Mesenteric fat pad (tissue), 1 donor: ENCODE results near the gene PLXNA2. TPM values are rescaled to one million over a fixed set of nuclear protein-coding genes. Genes with fewer than 3 reads are reported as not detected.

Experiments used
- DNase-seq: peaks from one replicate; pipeline ENCODE4 v3.0.0-alpha.2; 2020; ENCODE audit warnings: low spot score
- total RNA-seq: library from RNA; stranded (reverse); fragmentation: NEBNext Ultra II Directional; extraction: Animal tissue kit (Norgen Biotek cat#: 25700); gene quantifications from one replicate; pipeline ENCODE4 v1.2.1, GENCODE V29; 2021
- donor health status: DM: yes; HTN: yes; CAD: no.

PLXNA2 gene
- total RNA-seq, 1 donor from 2014 or later = 49.0 TPM

DNA sequence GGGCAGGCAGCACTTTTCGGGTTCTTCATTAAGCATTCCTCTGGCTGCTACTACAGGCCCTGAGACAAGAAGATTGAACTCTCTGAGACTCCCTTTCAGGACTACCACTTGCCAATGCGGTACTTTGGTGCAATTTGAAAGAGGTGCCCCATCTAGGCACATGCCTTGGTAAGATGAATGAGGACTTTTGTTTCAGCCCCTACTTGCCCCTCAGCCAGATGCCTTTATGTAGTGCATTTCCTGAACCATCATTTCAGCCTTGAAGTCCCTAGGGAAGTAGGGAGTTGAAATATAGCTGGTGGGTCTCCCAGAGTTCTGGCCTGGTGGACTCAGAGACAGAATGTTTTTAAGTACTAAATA is 123.8 kb downstream of the PLXNA2 start:
- no peak for DNase-seq

- DNase-seq = no peak
Observed at GRCh38 chr1:208118841-208119606, 125.2 kb downstream of the PLXNA2 start.

DNA sequence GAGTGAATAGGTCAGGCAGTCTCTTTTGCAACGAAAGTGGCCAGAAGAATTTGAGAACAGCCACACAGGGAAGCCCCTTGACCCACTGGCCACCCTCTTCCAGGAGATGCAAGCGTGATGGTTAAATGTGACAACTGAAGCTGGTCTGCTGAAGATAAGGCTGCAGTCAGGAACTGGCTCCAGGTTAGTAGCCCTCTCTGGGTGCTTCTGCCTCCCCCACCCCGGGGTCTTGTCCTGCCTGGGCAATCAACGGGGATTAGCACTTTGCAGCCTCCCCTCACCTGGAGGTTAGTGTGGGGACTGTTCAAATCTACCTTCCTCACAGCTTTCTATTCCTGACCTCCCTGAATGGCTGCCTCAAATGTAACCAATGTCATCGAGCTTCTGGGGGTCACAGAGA is 125.9 kb downstream of the PLXNA2 start:
- DNase-seq = no peak

GRCh38 chr1:208117826-208118225 is 126.4 kb downstream of the PLXNA2 start:
- no peak for DNase-seq

DNA sequence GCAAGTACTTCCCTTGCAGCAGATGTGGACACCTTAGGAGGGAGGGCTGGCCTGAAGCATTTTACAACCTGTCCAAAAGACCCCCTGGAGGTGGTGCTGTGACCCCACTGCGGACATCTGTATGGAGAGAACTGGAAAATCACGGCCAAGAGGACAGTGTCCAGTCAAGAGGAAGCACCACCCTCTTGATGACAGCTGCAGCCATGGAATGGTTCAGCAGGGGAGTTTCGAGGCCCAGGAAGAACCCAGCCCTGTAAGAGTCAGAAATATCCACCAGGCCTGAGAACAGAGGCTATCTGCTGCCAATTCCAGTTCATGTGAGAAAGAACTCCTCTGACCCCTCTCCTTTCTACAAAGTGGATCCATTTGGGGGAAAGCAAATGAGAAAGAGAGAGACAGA is 126.8 kb downstream of the PLXNA2 start:
- no peak for DNase-seq

GRCh38 chr1:208115924-208116640 is 128.1 kb downstream of the PLXNA2 start:
- DNase-seq = no peak

GRCh38 chr1:208113011-208113410 is 131.2 kb downstream of the PLXNA2 start:
- no peak for DNase-seq

- DNase-seq = no peak
Observed at GRCh38 chr1:208112401-208112800, 131.8 kb downstream of the PLXNA2 start.

DNA sequence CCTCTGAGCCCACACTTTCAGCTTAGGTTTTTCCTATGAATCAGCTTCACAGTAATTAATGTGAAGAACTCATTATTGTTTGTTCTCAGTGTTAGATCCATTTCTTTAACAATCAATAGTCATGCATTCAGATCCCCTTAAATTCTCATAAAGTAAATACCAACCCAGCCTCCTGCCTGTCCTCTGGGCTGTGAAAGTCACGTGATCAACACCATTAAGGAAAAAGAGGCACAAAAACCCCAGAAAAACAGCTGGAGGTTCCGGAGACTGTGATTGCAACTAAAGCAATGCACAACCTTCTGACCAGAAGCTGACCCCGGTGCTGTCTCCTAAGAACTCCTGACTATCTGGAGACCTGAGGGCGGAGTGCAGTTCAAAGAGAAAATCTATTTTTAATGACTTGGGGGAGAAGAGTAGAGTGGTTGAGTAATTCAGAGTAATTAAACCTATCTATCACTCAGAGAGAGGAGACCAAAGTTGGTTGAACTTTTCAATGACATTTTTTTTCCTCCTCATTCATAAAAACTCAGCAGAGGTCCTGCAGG is 132.5 kb downstream of the PLXNA2 start:
- DNase-seq = no peak

DNA sequence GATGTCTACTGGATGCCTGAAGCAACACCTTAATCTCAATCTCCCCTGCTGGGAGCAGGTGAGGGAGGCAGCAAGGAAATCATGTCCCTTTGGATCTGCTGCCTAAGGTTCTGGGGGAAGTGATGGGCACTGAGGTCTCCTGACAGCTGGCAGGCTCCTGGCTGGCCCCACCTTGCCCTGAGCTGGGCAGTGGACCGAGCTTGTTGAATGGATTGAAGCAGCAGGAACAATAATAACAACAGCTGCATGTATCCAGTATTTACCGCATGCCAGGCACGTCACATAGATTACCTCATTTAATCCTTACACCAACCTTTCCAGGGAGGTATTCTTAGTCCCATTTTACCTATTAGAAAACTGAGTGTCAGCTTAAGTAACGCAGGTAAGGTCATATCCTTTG is 133.9 kb downstream of the PLXNA2 start:
- no peak for DNase-seq

DNA sequence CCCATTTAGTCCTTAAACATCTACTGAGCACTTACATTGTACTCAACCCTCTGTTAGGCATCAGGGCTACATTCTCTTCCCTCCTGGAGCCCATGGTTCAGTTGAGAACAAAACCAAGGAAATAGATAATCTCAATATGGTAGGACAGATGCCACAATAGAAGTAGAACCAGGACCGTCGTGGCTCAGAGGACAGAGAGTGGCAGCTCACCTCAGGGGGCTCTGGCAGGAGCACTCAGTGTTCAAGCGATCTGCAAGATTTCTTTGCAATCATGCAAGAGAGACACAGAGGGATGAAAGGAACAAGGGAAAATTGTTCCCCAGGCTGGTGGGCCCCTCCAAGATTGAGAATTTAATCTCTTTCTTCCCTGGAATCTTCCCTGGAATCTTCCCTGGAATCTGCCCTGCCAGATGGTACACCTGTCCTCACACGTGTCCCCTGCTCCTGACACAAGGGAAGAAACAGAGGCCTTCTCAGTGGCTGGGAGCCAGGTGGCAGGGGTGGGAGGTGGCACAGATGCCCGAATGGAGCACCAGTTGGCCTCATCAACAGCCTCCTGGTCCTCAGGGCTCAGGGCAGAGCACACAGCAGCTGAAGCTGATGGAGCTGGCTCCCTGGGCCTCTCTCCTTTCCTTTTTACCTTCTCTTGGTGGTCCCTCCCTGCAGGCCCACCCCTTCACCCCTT is 135.4 kb downstream of the PLXNA2 start:
- DNase-seq = no peak

DNA sequence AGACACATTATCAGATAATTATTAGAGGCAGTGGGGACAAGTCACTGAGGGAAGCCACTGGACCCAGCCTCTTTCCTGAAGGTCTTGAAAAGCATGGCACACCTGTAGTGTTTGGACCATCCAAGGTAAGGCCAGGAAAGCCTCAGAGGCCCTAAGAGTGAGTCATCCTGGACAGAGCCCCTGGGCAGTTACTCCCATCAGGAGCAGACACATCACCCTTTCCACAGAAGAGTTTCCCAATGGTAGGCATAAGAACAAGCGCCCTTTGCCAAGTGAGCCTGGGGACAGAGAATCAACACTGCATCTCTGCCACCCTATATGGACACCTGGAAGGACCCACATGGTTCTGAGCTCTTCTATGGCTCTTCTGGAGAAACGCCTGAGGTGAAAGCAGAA is 136.0 kb downstream of the PLXNA2 start:
- no peak for DNase-seq

DNA sequence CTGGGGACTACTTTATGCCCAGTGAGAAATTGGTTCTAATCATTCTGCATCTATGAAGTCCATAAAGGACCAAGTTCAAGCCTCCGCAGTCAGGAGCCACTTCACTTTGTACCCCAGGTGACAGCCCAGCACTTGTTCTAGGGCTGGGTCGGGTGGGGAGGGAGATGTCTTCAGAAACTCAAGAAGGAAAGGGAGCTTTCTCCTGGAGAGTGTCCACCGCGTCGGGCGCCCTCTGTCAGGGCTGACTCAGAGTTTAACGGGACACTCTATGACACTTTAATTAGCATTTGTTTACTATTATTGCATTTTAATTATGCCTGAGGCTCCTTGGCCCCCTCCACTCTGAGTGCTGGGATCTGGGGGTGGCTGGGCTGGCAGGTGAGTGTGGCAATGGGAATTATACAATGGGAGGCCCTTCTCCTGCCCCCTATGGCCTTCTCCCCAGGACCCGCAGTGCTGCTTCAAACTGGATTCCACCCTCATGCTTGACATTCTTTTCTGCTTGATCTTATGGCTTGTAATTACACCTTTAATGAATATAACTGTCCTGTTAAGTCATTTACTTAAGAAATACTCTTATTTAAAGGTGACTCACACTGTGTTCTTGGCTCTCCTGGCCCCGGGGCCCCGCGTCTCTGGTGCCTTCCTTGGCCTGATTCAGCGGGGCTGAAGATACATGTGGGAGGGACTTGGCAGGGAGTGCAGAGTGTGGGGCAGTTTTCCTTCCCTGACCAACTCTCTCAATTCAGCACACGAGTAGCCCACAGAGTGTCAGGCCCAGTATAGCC is 136.6 kb downstream of the PLXNA2 start:
- no peak for DNase-seq

DNA sequence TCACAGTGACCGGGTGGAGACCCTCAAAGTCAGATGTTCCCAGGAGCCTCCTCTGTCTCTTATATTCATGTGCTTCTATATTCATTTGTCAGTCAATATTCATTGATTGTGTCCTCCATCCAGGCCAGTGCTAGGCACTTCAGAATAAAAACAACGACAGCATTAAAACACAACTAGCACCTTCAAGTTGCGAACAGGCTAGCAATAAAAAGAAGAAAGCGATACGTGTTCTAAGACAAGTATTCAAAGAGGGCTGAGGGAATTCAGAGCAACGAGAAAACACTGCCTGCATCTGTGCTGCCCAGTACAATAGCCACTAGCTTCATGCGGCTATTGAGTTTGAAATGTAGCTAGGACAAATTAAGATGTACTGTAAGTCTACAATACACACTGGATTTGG is 138.0 kb downstream of the PLXNA2 start:
- no peak for DNase-seq

DNA sequence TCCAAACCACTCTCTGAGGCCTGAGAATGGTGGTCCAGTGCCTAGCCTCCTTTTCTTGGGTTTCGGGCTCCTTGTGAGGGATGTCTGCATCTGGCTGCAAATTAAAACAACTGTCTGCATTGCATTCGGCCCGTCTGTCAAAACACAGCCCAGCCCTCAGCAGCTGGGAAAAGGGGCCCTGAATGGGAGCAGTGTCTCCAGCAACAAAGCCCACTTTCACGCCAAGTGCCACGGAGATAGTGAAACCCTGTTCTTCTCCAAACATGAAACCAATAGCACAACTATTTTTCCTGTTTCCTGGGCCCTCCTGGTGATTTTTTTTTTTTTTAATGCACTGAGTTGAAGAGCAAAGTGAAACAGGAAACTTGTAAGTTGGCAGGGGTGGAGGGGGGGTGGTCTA is 138.4 kb downstream of the PLXNA2 start:
- DNase-seq = no peak

DNA sequence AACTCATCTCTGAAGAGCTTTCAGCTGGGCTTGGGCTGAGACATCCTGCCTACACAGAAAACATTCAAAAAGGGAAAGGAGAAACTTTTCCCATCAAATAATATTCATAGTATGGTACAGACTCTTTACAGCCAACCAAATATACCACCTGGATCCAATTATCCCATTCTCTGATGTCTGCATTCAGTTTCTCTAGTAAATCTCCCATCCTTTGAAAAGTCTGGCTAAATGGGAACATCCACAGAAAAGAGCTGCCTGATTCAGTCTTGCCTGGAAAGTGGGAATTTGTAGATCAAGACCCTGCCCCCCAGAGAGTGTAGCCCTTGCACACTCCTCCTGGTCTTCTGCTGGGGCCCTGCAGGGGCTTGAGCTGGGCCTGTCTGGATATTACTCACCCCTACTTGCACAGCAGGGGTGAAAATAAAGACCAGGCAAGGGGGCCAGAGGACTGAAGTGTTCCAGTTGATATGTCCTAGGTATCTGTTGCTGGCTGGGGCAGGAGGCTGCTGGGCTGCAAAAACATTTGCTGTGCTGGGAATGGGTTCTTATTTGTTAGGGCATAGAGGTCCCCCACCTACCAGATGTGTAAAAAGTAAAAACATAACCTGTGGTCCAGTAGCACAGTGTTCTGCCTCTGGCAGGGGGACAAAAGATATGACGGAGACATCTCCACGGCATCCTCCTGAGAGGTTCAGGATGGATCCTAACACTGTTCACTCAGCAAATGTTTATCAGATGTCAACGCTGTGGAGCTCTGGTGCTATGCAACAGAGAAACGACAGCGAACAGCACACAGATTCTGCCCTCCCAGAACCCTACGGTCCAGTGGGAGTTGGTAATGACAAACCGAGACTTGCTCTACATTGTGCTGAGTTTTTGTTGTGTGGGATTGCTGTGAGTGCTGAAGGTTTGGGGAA is 140.3 kb downstream of the PLXNA2 start:
- DNase-seq = no peak

- DNase-seq = no peak
Observed at GRCh38 chr1:208101661-208102431, 142.3 kb downstream of the PLXNA2 start.

DNA sequence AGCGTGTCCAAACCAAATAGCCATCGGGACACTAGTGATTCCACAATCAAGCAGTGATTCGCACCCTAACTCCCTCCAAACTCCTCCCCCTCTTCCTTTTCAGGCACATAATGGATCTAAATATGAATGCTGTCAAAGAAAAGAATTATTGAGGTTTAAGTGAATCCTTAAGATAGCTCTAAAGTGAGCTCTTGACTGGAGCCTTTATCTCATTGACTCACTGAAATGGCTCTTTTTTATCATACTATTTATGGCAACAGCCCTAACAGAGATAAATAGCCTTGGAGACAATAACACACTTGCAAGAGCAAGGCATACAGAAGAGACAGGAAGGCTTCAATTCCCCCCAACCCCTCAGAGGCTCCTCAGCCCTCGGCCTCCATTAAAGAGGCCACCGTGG is 143.3 kb downstream of the PLXNA2 start:
- no peak for DNase-seq

DNA sequence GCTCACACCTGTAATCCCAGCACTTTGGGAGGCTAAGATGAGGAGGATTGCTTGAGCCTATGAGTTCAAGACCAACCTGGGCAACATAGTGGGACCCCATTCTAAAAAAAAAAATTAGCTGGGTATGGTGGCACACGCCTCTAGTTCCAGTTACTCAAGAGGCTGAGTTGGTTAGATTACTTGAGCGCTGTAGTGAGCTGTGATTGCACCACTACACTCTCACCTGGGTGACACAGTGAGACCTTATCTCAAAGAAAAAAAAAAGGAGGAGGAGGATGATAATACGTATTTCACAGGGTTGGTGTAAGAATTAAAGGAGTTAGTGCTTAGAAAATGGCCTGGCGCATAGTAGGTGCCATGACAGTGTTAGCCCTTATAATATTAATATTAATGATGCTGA is 144.1 kb downstream of the PLXNA2 start:
- DNase-seq = no peak
